Neutrophil (primary cell): ENCODE data around the gene TBCD.

ENCODE experiments used
- H3K27ac ChIP-seq: fragments of 200-600 bp; sonication (generic); 2 replicates; pipeline ENCODE4 v1.5.1; 2016; ENCODE audit warnings: mild to moderate bottlenecking, moderate library complexity
- H3K27me3 ChIP-seq: fragments of 200-600 bp; sonication (generic); 2 replicates; pipeline ENCODE4 v1.6.0; 2016; ENCODE audit warnings: mild to moderate bottlenecking
- H3K36me3 ChIP-seq: fragments of 200-600 bp; sonication (generic); 2 replicates; pipeline ENCODE4 v1.5.1; 2017
- H3K4me1 ChIP-seq, 2 experiments: fragments of 200-600 bp in 1 of 2; sonication (generic) in 1 of 2; 1 replicate in 1 of 2; 2 replicates in 1 of 2; pipeline versions ENCODE4 v1.5.1 to v1.6.1; 2013 to 2016; ENCODE audit warnings: low read depth in 1 of 2, low read length in 1 of 2, mild to moderate bottlenecking in 1 of 2, moderate library complexity in 1 of 2; ENCODE audit not compliant: control insufficient read depth in 1 of 2, insufficient read depth in 1 of 2
- H3K4me3 ChIP-seq, 2 experiments: fragments of 200-600 bp in 1 of 2; sonication (generic) in 1 of 2; 1 replicate in 1 of 2; 2 replicates in 1 of 2; pipeline ENCODE4 v1.5.1; 2013 to 2016; ENCODE audit warnings: low read depth in 1 of 2, low read length in 1 of 2, mild to moderate bottlenecking in 1 of 2, moderate library complexity in 1 of 2
- H3K9me3 ChIP-seq: fragments of 200-600 bp; sonication (generic); 2 replicates; pipeline ENCODE4 v1.5.1; 2016
- CTCF ChIP-seq: fragments of 200-600 bp; sonication (generic); IDR thresholded peaks from 2 replicates; pipeline ENCODE4 v1.5.1; 2016; ENCODE audit warnings: antibody characterized with exemption

Gene TBCD

DNA sequence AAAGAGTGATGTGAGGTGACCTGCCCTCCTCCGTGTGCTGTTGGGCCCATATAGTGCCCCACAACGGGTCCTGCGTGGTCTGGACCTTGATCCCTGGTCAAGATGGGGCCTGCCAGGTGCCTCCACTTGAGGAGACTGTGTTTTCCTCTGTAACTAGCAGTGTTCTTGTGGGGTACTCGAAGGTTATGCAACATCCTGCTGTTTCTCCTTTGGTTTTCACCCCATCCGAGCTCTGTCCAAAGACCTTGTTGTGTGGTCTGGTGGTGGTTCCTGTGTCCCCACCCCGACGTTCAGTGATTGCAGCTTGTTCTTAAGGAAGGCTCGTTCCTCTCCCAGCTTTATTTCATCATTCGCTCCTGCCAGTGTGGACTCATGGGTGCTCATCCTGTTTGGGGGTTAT is 126.7 kb downstream of the TBCD start:
- TF ChIP-seq CTCF, result no peak
- H3K27ac ChIP-seq, result peak overlapping the region; percentile 56
- H3K4me1 ChIP-seq, result peaks cover 62 to 72% of the 10 kb centered on the region in 2 experiments

DNA sequence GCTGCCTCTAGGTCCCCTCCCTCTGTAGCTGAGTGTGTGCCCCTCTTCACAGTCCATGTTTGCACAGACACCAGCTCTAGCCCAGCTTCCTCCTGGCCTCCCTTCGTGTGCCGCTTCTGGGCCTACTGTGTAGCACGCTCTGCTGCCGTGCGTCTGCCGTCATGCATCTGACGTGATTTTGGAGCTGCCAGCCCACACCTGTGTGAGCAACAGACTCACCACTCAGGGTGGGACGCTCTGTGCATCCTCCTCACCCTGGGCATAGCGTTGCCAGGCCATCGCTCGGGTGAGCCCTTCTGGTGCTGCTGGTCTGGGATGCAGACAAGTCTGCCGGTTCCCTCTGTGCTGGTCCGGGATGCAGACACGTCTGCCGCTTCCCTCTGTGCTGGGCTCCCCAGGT is 127.4 kb downstream of the TBCD start:
- H3K9me3 ChIP-seq, result no peaks in the 10 kb centered on the region
- TF ChIP-seq CTCF, result no peak
- no peaks in the 10 kb centered on the region for H3K27me3 ChIP-seq
- H3K27ac ChIP-seq, result no peak overlapping the region
- H3K36me3 ChIP-seq, result no peaks in the 10 kb centered on the region
- peaks cover 58 to 65% of the 10 kb centered on the region in 2 experiments for H3K4me1 ChIP-seq
- no peak overlapping the region for H3K4me3 ChIP-seq

More for the DNA sequence above, 126.7 kb downstream of the TBCD start:
- no peaks in the 10 kb centered on the region for H3K36me3 ChIP-seq
- no peak overlapping the region for H3K4me3 ChIP-seq
- no peaks in the 10 kb centered on the region for H3K9me3 ChIP-seq
- no peaks in the 10 kb centered on the region for H3K27me3 ChIP-seq

DNA sequence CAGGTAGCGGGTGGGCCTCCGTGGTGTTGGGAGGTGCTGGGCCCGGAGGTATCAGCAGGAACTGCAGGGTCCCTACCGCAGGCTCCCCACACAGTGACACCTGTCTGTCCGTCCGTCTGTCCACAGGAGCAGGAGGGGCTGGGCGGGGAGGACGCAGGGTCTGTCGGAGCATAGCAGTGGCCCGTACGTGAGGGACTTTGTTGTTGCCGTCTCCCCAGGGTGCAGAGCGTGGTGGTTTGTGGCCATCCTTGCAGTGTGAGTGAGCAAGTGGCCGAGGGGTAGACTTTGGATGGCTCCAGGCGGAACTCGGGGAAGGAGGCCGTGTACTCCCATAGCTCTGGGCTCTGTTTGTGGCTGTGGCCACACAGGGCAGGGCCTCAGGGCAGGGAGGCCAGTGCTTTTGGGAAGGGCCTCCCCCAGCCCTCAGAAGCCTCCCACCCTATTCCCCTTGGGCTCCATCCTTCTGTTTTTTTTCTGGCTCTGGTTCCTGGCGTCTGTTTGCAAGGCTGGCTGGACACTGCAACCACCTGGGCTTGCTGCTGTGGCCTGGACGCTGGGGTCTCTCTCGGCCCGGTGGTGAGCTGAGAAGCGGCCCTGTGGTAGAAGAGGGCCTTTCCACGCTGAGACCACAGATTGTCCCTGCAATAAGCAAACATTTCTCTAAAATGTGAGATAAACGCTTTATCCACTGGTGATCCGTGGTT is 128.9 kb downstream of the TBCD start:
- H3K4me1 ChIP-seq, result peaks cover 45 to 52% of the 10 kb centered on the region in 2 experiments

GRCh38 chr17:82881324-82881823 is 129.5 kb downstream of the TBCD start:
- H3K27me3 ChIP-seq, result no peaks in the 10 kb centered on the region
- no peaks in the 10 kb centered on the region for H3K9me3 ChIP-seq
- H3K4me1 ChIP-seq, result peaks cover 44 to 52% of the 10 kb centered on the region in 2 experiments
- H3K36me3 ChIP-seq, result no peaks in the 10 kb centered on the region
- no peak overlapping the region for H3K27ac ChIP-seq
- no peak for TF ChIP-seq CTCF
- no peak overlapping the region for H3K4me3 ChIP-seq

More for the DNA sequence above, 128.9 kb downstream of the TBCD start:
- no peaks in the 10 kb centered on the region for H3K36me3 ChIP-seq
- H3K4me3 ChIP-seq, result no peak overlapping the region
- no peak for TF ChIP-seq CTCF
- no peaks in the 10 kb centered on the region for H3K9me3 ChIP-seq
- H3K27me3 ChIP-seq, result no peaks in the 10 kb centered on the region
- H3K27ac ChIP-seq, result no peak overlapping the region

GRCh38 chr17:82881900-82882714 is 130.2 kb downstream of the TBCD start:
- Histone ChIP-seq H3K4me3 (no peak overlapping the region), H3K9me3 (no peaks in the 10 kb centered on the region), H3K27ac (no peak overlapping the region), H3K27me3 (no peaks in the 10 kb centered on the region), H3K36me3 (no peaks in the 10 kb centered on the region), H3K4me1 (peaks cover 37 to 44% of the 10 kb centered on the region in 2 experiments)
- no peak for TF ChIP-seq CTCF
